Osteoblast (primary cell): ENCODE results near the gene MACROD2. TPM values are rescaled to one million over a fixed set of nuclear protein-coding genes. Genes with fewer than 3 reads are reported as not detected.

Source experiments
- DNase-seq: peaks from one replicate; pipeline ENCODE4 v3.0.0; 2011; ENCODE audit warnings: low spot score, mixed read lengths; ENCODE audit not compliant: insufficient read length; ENCODE audit errors: missing footprints
- H2AFZ ChIP-seq: 2 replicates; pipeline ENCODE4 v1.6.0; 2011; ENCODE audit warnings: mild to moderate bottlenecking, low read length
- H3K27ac ChIP-seq: 2 replicates; pipeline ENCODE4 v1.5.1; 2011; ENCODE audit warnings: mild to moderate bottlenecking, low read depth, low read length, moderate library complexity
- H3K27me3 ChIP-seq: 2 replicates; pipeline ENCODE4 v1.6.0; 2012; ENCODE audit warnings: mild to moderate bottlenecking, control low read depth, inconsistent platforms, low read length, moderate library complexity; ENCODE audit not compliant: insufficient read depth
- H3K36me3 ChIP-seq: 2 replicates; pipeline ENCODE4 v1.5.1; 2011; ENCODE audit warnings: mild to moderate bottlenecking, low read length, control low read depth, moderate library complexity; ENCODE audit not compliant: insufficient read depth
- H3K4me1 ChIP-seq: 2 replicates; pipeline ENCODE4 v1.5.1; 2011; ENCODE audit warnings: mild to moderate bottlenecking, low read length, control low read depth, moderate library complexity; ENCODE audit not compliant: insufficient read depth
- H3K4me2 ChIP-seq: 2 replicates; pipeline ENCODE4 v1.6.0; 2011; ENCODE audit warnings: mild to moderate bottlenecking, low read length; ENCODE audit not compliant: insufficient read depth
- H3K4me3 ChIP-seq: fragments of 200-600 bp; sonication (generic); 3 replicates; pipeline ENCODE4 v1.5.1; 2012; ENCODE audit warnings: mild to moderate bottlenecking, low read length, inconsistent platforms; ENCODE audit not compliant: insufficient read depth
- H3K79me2 ChIP-seq: 2 replicates; pipeline ENCODE4 v1.6.0; 2012; ENCODE audit warnings: mild to moderate bottlenecking, low read length, control low read depth, inconsistent platforms; ENCODE audit not compliant: insufficient read depth
- H3K9me3 ChIP-seq: 2 replicates; pipeline ENCODE4 v1.5.1; 2011; ENCODE audit warnings: low read depth, low read length, control low read depth
- H4K20me1 ChIP-seq: 2 replicates; pipeline ENCODE4 v1.6.0; 2012; ENCODE audit warnings: mild to moderate bottlenecking, low read length, control low read depth; ENCODE audit not compliant: insufficient read depth
- CTCF ChIP-seq: IDR thresholded peaks from 2 replicates; pipeline ENCODE4 v1.5.1; 2011; ENCODE audit warnings: mild to moderate bottlenecking, low read depth, low read length, moderate library complexity; ENCODE audit errors: extremely low read depth
- total RNA-seq: library from RNA; depleted of rRNA; stranded (reverse); fragments of >200 nt; gene quantifications from 2 replicates; pipeline ENCODE4 v1.2.3, GENCODE V29; 2012

Gene MACROD2
- total RNA-seq, 1 donor, result 4.0 TPM

DNA sequence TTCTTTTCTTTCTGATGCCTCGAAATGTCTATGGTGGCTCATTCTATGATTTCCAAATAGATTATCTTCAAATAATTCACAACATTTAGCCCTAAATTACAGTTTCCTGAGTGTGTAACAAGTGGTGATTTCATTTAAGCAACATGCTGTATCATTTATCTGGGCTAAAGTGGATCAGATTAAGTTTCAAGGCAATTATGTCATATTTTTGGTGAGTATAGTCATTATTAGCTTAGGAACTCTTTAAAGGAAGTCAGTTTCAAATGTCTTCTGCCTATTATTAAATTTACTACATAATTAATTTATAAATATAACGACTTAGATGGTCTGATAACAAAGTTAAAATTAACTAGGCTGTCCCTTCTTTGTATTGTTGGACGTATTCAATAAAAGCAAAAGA is 1190.0 kb downstream of the MACROD2 start:
- TF ChIP-seq CTCF, result no peak
- Histone ChIP-seq H3K27me3 (no peaks in the 10 kb centered on the region), H2AFZ (no peak overlapping the region), H3K4me2 (no peak overlapping the region), H4K20me1 (no peaks in the 10 kb centered on the region), H3K79me2 (no peaks in the 10 kb centered on the region), H3K4me1 (no peaks in the 10 kb centered on the region), H3K9me3 (no peaks in the 10 kb centered on the region), H3K4me3 (no peak overlapping the region), H3K27ac (no peak overlapping the region), H3K36me3 (no peaks in the 10 kb centered on the region)
- DNase-seq, result no peak

DNA sequence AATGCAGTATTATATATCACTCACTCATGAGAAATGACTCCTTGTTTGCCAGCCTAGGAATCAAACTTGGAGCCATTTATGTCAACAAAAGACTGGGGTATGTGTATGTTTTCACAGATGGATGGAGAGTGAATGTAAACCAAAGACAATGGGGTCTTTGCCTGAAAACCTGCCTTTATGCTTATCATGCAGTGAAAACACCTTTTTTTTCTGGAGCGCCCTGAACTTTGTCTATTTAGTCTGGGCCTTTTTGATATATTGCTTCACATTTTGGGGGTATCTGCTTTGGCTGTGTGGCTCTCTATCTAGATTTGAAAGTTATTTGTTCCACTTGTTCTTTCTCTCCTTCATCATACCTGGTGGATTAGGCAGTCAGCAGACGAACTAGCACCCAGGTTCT is 1190.6 kb downstream of the MACROD2 start:
- no peak overlapping the region for H3K4me2 ChIP-seq
- no peak for DNase-seq

GRCh38 chr20:15187612-15188011 is 1192.3 kb downstream of the MACROD2 start:
- Histone ChIP-seq H3K4me1 (no peaks in the 10 kb centered on the region), H3K36me3 (no peaks in the 10 kb centered on the region), H3K27ac (no peak overlapping the region), H3K9me3 (no peaks in the 10 kb centered on the region), H3K27me3 (no peaks in the 10 kb centered on the region), H2AFZ (no peak overlapping the region), H3K79me2 (no peaks in the 10 kb centered on the region), H3K4me3 (no peak overlapping the region), H3K4me2 (no peak overlapping the region), H4K20me1 (no peaks in the 10 kb centered on the region)
- no peak for DNase-seq
- TF ChIP-seq CTCF, result no peak

More for the DNA sequence above, 1190.6 kb downstream of the MACROD2 start:
- Histone ChIP-seq H3K9me3 (no peaks in the 10 kb centered on the region), H3K27me3 (no peaks in the 10 kb centered on the region), H3K4me3 (no peak overlapping the region), H3K79me2 (no peaks in the 10 kb centered on the region), H3K36me3 (no peaks in the 10 kb centered on the region), H3K4me1 (no peaks in the 10 kb centered on the region), H2AFZ (no peak overlapping the region), H3K27ac (no peak overlapping the region), H4K20me1 (no peaks in the 10 kb centered on the region)
- TF ChIP-seq CTCF, result no peak

DNA sequence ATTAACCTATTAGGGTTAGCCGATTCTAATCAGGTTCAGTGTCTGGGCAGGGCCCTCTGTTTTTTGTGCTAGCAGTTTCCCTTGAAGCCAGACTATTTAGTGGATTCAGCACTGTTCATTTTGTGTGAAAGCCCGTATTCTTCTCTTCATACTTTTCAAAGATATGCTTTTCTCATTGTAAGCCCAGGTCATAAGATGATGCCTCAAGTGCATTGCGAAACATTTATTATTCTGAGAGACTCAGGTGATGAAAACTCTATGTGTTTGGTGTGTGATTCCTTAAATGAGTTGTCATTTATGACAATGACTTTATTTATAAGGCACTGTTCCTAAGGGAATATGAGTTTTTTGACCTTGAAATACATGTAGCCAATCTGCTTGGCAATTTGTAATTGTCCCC is 1193.1 kb downstream of the MACROD2 start:
- no peak overlapping the region for H2AFZ ChIP-seq
- no peaks in the 10 kb centered on the region for H3K9me3 ChIP-seq
- no peaks in the 10 kb centered on the region for H3K36me3 ChIP-seq
- H4K20me1 ChIP-seq, result no peaks in the 10 kb centered on the region
- H3K4me3 ChIP-seq, result no peak overlapping the region
- H3K27me3 ChIP-seq, result no peaks in the 10 kb centered on the region
- no peaks in the 10 kb centered on the region for H3K4me1 ChIP-seq
- no peak for TF ChIP-seq CTCF
- no peak overlapping the region for H3K27ac ChIP-seq
- H3K4me2 ChIP-seq, result no peak overlapping the region
- no peak for DNase-seq
- no peaks in the 10 kb centered on the region for H3K79me2 ChIP-seq
